ENCODE results near the gene NANOG.
"Not testable (repeated sequence)": the region's sequence is repeated elsewhere in the genome, so short reads cannot be mapped to it uniquely, and the experiment has no call there.

The NANOG gene

DNA sequence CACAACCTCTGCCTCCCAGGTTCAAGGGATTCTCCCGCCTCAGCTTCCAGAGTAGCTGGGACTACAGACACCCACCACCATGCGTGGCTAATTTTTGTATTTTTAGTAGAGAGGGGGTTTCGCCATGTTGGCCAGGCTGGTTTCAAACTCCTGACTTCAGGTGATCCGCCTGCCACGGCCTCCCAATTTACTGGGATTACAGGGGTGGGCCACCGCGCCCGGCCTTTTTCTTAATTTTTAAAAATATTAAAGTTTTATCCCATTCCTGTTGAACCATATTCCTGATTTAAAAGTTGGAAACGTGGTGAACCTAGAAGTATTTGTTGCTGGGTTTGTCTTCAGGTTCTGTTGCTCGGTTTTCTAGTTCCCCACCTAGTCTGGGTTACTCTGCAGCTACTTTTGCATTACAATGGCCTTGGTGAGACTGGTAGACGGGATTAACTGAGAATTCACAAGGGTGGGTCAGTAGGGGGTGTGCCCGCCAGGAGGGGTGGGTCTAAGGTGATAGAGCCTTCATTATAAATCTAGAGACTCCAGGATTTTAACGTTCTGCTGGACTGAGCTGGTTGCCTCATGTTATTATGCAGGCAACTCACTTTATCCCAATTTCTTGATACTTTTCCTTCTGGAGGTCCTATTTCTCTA, at the start of gene NANOG:
Gene NANOG, plus strand, starts transcription at position 519 of the 645 bp plus-strand sequence. CDS start 213 bp downstream, outside the sequence.
- DNase-seq (ENCODE audit: low read depth): not testable (repeated sequence)

DNA sequence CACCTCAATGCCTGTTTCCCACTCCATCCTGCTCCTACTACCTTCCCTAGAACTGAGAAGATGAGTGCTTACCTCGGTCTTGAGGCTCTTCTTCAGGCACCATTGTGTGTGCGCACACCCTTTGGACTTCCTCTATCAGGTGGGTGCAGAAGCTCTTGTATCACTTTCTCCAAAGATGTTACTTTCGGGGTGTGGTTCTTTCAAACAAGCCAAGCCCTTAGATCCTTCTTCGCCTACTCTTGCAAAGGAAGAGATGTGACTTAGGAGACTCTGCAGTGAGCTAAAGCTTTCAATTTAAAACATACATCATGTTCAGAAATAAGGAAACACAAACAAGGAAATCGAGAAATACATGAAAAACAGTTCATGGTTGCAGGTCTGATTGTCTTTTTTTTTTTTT, 42.0 kb upstream of the NANOG start, which contains the start of gene CLEC4C:
Gene CLEC4C, minus strand, starts transcription at position 130 of the 400 bp plus-strand sequence. Its CDS starts 27 bp downstream, at position 103.
- no peak for DNase-seq (ENCODE audit: low read depth)

DNA sequence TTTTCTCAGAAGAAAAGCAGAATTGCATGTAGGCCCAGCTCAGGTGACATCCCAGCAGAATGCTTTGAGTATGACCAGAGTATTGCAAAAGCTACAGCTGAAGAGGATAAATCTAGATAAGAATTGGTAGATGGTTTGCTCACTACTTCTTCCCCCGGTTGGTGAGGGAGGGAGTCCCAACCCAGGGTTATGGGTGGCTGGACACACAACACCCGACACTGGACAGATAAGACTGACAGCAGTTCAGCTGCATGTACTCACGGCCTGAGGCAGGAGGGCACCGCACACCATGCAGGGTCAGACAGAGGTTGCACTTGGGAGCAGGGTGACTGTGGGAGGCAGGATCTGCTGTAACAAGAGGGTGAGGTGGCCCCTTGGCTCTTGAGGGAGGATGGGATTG, 40.4 kb upstream of the NANOG start:
- DNase-seq (ENCODE audit: low read depth): no peak

DNA sequence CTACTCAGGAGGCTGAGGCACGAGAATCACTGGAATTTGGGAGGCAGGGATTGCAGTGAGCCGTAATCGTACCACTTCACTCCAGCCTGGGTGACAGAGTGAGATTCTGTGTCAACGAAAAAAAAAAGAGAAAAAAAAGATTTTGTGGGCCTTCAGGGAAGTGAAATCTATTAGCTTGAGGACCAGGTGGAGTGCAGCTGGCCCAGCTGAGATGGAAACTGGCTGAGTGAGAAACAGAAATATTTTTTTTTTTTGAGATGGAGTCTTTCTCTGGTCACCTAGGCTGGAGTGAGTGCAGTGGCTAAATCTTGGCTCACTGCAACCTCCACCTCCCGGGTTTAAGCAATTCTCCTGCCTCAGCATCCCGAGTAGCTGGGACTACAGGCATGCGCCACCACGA, 39.8 kb upstream of the NANOG start:
- no peak for DNase-seq (ENCODE audit: low read depth)

DNA sequence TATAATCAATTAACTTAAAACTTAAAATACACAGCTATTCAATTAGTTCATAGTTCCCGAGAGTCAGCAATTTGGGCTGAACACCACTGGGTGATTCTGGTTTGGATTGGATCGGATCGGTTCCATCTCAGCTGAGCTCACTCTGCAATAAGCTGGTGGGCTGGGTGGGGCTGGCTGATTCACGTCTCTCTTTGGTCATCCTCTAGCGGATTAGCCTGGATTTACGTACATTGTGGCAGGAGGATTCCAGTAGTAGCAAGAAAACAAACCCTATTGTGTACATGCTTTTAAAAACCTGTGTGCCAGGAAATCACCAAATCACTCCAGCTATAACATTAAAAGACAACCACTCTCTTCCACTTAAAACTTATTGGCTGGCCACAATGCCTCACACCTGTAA, 38.9 kb upstream of the NANOG start:
- no peak for DNase-seq (ENCODE audit: low read depth)

DNA sequence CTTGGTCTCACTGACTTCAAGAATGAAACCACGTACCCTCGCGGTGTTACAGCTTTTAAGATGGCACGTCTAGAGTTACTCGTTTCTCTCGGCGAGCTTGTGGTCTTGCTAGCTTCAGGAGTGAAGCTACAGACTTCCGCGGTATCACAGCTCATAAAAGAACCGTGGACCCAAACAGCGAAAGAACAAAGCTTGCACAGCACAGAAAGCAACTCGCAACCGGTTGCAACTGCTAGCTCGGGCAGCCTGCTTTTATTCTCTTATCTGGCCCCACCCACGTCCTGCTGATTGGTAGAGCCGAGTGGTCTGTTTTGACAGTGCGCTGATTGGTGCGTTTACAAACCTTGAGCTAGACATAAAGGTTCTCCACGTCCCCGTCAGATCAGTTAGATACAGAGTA, 37.8 kb upstream of the NANOG start:
- no peak for DNase-seq (ENCODE audit: low read depth)

DNA sequence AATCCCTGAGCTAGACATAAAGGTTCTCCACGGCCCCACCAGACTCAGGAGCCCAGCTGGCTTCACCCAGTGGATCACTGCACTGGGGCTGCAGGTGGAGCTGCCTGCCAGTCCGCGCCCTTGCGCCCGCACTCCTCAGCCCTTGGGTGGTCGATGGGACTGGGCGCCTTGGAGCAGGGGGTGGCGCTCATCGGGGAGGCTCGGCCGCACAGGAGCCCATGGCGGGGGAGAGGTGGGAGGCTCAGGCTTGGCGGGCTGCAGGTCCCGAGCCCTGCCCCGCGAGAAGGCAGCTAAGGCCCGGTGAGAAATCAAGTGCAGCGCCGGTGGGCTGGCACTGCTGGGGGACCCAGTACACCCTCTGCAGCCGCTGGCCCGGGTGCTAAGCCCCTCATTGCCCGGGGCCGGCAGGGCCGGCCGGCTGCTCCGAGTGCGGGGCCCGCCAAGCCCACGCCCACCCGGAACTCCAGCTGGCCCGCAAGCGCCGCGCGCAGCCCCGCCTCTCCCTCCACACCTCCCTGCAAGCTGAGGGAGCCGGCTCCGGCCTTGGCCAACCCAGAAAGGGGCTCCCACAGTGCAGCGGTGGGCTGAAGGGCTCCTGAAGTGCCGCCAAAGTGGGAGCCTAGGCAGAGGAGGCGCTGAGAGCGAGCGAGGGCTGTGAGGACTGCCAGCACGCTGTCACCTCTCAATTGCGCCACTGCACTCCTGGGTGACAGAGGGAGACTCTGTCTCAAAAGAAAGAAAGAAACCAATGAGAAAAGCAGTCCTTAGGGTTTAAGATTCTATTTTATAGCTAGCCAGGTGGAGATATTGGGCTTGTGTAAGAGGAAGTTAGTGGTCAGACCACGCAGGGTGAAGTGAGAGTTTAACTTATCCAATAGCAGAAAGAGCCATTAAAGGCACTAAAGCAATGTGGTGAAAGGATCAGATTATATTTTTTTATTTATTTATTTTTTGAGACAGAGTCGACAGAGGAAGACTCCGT, 37.0 kb upstream of the NANOG start:
- not testable (repeated sequence) for DNase-seq (ENCODE audit: low read depth)

DNA sequence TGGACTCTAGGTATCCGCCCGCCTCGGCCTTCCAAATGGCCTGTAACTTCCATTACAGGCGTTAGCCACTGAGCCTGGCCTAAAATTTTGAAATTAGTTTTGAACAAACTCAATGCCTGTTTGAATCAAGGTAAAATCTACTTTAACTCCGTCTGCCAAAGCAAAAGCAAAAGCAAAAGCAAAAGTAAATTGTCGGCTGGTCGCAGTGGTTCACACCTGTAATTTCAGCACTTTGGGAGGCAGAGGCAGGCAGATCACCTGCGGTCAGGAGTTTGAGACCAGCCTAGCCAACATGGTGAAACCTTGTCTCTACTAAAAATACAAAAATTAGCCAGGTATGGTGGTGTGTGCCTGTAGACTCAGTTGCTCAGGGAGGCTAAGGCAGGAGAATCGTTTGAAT, 33.5 kb upstream of the NANOG start:
- DNase-seq (ENCODE audit: low read depth): not testable (repeated sequence)

DNA sequence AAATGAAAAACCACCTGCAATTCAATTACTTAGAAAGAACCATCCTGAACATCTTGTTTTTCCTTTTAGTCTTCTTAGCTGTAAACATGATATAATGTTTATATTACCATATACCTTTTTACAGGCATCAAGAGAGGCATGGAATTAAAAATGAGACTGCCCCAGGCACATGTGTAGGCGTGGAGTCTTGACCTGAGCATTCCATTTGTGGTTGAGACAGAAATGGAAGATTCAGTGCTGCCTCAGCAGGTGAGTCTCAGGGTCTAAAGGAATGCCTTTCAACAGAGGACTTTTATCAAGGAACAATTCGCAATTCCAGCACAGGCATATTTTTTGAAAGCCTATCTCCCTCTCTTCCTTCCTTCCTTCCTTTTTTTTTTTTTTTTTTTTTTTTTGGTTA, 32.2 kb upstream of the NANOG start:
- no peak for DNase-seq (ENCODE audit: low read depth)

DNA sequence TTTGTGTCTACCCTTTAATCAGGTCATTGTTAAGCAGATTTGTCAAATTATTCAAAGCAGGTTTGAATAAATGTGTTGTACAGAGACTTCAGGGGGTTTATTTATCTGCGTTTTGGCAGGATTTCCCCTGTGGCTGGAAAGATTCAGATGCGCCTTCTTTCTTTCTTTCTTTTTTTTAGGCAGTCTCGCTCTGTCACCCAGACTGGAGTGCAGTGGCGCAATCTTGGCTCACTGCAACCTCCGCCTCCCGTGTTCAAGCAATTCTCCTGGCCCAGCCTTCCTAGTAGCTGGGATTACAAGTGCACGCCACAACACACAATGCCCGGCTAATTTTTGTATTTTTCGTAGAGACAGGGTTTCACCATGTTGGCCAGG, 30.4 kb upstream of the NANOG start:
- DNase-seq (ENCODE audit: low read depth): no peak

DNA sequence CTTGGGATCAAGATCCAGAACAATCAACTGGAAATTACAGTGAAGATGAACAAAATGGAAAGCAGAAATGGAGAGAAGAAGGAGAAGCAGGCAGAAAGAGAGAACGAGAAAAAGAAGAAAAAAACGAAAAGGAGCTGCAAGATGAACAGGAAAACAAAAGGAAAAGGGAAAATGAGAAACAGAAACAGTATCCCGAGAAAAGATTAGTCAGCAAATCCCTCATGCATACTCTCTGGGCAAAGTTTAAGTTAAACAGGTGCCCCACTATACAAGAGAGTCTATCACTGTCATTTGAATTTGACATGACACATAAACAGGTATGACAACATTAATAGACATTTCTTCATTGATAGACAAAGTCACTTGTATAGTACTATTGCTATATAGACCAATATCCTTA, 19.2 kb upstream of the NANOG start:
- DNase-seq (ENCODE audit: low read depth): no peak

DNA sequence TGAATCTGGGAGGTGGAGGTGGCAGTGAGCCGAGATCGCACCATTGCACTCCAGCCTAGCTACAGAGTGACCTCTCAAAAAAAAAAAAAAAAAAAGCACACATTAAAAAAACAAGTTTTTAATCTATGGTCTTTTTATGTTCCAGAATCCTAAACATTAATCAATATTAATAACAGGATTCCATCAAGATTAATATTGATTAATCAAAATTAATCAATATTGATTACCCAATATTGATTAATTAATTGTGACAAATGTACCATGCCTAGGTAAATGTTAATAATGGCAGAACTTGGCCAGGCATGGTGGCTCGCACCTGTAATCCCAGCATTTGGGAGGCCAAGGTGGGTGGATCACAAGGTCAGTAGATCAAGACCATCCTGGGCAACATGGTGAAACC, 7.9 kb upstream of the NANOG start:
- DNase-seq (ENCODE audit: low read depth): no peak

DNA sequence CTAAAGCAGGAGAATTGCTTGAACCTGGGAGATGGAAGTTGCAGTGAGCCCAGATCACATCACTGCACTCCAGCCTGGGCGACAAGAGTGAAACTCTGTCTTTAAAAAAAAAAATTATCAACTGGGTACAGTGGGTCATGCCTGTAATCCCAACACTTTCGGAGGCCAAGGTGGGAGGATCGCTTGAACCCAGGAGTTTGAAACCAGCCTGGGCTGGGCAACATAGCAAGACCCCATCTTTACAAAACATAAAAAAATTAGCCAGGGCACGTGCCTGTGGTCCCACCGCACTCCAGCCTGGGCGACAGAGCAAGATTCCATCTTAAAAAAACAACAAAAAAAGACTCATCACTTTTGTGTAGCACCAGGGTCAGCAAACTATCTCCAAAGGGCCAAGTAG, 7.1 kb upstream of the NANOG start:
- DNase-seq (ENCODE audit: low read depth): no peak

DNA sequence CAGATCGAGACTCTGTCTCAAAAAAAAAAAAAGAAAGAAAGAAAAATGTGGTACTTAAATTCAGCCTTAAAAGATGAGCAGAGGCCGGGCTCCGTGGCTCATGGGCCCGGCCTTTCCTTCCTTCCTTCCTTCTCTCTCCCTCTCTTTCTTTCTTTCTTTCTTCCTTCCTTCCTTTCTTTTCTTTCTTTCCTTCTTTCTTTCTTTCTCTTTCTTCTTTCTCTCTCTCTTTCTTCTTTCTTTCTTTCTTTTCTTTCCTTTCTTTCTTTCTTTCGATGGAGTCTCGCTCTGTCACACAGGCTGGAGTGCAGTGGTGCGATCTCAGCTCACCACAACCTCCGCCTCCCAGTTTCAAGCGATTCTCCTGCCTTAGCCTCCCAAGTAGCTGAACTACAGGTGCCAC, 5.8 kb upstream of the NANOG start:
- DNase-seq (ENCODE audit: low read depth): not testable (repeated sequence)

DNA sequence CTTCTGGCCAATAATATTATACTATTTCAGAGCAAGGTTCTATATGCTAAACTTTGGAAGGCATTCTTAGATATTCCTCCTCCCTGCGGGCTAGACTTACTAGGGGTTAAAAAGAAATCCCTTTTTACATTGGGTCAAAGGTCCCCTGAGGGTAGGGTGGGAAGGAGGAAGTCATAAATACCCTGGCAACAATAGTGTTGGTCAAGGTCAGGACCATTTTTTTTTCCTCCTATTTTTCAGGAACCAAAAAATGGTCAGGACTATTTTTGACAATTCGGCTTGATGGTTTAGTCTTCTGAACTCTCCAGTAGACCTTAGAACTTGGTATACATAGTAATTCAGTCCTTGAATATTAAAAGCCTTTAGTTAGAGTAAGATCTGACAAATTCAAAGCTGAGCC, 4.5 kb upstream of the NANOG start:
- no peak for DNase-seq (ENCODE audit: low read depth)

DNA sequence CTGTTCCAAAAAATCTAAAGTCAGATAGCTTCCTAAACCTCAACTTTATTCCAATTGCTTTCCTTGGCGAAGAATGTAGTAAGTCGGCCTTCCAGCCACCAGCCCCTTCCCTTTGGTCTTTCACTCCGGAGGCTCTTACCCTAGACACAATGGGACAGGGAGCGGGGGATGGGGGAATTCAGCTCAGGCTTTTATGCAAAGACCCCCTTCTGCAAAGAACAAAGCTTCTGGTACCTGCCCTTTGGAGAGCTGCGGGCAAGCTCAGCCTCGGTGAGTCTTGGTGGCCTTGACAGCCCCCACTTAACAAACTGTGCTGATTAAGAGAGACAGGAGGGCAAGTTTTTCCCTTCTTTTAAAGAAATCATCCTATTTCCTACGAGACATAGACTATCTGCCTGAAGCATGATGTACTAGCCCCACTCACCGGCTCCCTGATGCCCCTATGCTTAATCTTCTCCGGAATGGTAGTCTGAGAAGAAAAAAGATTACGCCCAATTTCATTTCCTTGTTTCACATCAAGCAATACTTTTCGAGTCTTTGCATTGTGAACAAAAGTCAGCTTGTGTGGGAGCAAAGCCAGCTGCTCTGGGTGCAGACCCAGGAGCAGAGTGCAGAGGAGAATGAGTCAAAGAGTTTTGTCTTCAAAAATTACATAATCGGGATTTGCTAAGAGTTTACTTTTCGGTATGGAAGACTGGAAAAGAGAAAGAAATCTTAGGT, 1.5 kb upstream of the NANOG start:
- no peak for DNase-seq (ENCODE audit: low read depth)

DNA sequence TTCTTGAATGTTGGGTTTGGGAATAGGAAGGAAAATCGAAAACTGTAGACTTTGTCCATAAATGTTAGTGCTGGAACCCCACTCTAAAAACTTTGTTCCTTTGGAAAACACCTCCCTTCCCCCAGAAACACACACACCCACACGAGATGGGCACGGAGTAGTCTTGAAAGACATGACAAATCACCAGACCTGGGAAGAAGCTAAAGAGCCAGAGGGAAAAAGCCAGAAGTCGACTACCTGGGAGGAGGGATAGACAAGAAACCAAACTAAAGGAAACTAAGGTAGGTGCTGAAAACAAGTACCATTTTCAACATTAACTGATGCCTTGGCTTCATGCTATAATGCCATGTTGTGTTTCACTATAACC, 925 bp upstream of the NANOG start:
- no peak for DNase-seq (ENCODE audit: low read depth)

DNA sequence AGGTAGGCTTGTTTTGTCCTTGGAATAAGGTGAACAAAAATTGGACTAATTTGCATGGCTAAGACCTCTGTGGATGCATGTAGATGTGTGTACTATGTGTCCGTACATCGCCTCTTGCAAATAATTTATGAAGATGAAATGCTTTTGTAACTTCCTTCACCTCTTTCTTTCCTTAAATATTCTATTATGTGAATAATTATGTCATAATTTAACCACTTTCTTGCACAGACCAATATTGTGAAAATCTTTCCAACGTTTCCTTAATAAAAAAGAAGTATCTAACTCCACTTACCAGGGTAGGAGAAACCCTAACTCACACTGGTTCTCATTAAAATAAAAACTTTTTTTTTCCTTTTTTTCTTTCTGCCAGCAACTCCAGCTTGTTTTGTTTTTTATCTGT, 4.0 kb downstream of the NANOG start:
- no peak for DNase-seq (ENCODE audit: low read depth)

DNA sequence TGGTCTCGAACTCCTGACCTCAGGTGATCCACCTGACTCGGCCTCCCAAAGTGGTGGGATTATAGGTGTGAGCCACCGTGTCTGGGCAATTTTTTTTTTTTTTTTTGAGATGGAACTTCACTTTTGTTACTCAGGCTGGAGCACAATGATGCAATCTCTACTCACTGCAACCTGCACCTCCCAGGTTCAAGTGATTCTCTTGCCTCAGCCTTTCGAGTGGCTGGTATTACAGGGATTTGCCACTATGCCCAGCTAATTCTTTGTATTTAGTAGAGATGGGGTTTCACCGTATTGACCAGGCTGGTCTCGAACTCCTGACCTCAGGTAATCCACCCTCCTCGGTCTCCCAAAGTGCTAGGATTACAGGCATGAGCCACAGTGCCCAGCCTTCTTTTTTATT, 8.1 kb downstream of the NANOG start:
- not testable (repeated sequence) for DNase-seq (ENCODE audit: low read depth)

DNA sequence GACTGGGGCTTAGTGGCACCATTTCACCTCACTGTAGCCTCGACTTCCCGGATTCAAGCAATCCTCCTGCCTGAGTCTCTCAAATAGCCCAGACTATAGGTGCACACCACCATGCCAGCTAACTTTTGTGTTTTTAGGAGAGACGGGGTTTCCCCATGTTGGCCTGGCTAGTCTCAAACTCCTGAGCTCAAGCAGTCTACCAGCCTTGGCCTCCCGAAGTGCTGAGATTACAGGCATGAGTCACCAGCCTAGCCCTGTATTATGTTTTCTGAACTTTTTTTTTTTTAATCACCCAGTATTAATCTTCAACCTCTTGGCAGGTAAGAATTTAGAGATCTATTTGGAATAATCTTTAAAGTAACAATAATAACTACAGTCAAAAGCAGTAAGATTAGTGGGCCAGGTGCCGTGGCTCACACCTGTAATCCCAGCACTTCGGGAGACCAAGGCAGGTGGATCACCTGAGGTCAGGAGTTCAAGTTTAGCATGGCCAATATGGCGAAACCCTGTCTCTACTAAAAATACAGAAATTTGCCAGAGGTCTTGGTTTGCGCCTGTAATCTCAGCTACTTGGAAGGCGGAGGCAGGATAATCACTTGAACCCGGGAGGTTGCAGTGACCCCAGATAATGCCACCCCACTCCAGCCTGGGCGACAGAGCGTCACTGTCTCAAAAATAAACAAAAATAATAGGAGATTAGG, 8.6 kb downstream of the NANOG start:
- DNase-seq (ENCODE audit: low read depth): no peak

DNA sequence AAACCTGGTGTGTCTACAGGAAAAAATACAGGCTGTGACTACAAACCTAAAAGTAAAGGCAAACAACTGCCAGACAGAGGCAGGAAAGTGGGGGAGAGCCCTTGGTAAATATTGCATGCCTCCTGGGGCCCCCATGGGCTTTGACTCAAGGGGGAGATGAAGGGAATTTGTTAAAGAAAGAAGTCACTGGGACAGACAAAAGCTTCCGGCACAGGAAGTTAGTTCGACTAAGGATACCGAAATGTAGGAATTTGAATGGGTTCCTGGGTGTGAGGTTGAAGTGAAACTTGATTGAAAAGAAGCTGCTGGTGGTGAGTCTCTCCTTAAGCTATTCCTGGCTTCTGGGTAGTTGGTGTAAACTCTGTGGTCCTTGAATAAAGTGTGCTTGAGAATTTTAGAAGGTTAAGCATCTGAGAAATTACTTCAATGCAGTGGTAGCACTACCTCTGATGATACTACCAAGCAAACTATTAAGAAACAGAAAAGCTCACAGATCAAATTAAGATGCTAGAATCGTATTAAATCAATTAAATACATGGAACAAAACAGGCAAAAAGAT, 9.6 kb downstream of the NANOG start:
- not testable (repeated sequence) for DNase-seq (ENCODE audit: low read depth)

DNA sequence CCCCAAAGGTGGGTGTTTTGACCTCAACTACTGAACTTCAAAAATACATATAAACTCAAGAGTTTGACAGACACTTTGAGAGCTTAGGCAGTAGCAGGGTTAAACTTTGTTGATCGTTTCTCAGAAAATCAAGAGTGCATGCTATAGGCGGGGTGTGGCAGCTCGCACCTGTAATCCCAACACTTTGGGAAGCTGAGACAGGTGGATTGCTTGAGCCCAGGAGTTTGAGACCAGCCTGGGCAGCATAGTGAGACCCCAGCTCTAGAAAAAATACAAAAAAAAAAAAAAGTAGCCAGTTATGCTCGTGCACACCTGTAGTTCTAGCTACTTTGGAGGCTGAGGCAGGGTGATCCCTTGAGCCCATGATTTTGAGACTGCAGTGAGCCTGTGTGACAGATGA, 12.3 kb downstream of the NANOG start:
- DNase-seq (ENCODE audit: low read depth): no peak
